Activated CD8-positive, alpha-beta memory T cell treated with anti-CD3 and anti-CD28 coated beads, Interleukin-2, amount 50 U/mL, for 1 hour (primary cell): ENCODE data around the gene CTAGE4.
"Not testable (repeated sequence)": the region's sequence is repeated elsewhere in the genome, so short reads cannot be mapped to it uniquely, and the experiment has no call there.

Source experiments
- DNase-seq: peaks from one replicate; pipeline ENCODE4 v3.0.0-alpha.2; 2020; ENCODE audit errors: extremely low read depth

Gene CTAGE4

GRCh38 chr7:144183166-144183565 lies at the start of gene CTAGE4:
Gene CTAGE4, plus strand, starts transcription at chr7:144183466. Its CDS starts 38 bp downstream, at chr7:144183504.
- DNase-seq: not testable (repeated sequence)

GRCh38 chr7:144134116-144134515 lies 49.1 kb upstream of the CTAGE4 start:
- no peak for DNase-seq

- no peak for DNase-seq
Measured at GRCh38 chr7:144137501-144137900, 45.8 kb upstream of the CTAGE4 start.

- DNase-seq: no peak
Measured at GRCh38 chr7:144142187-144142586, 41.1 kb upstream of the CTAGE4 start.

- DNase-seq: no peak
Measured at GRCh38 chr7:144144426-144144825, 38.8 kb upstream of the CTAGE4 start.

- no peak for DNase-seq
Measured at GRCh38 chr7:144148224-144148827, 34.9 kb upstream of the CTAGE4 start.

GRCh38 chr7:144158861-144159260 lies 24.4 kb upstream of the CTAGE4 start:
- no peak for DNase-seq

- no peak for DNase-seq
Measured at GRCh38 chr7:144164784-144165183, 18.5 kb upstream of the CTAGE4 start.

GRCh38 chr7:144171594-144172350 lies 11.5 kb upstream of the CTAGE4 start:
- not testable (repeated sequence) for DNase-seq

- DNase-seq: no peak
Measured at GRCh38 chr7:144174613-144175012, 8.7 kb upstream of the CTAGE4 start.

- not testable (repeated sequence) for DNase-seq
Measured at GRCh38 chr7:144178380-144179164, 4.7 kb upstream of the CTAGE4 start.

- DNase-seq: not testable (repeated sequence)
Measured at GRCh38 chr7:144179165-144179479, 4.1 kb upstream of the CTAGE4 start.

- not testable (repeated sequence) for DNase-seq
Measured at GRCh38 chr7:144187848-144188247, 4.6 kb downstream of the CTAGE4 start.

- not testable (repeated sequence) for DNase-seq
Measured at GRCh38 chr7:144188578-144189171, 5.4 kb downstream of the CTAGE4 start.

- not testable (repeated sequence) for DNase-seq
Measured at GRCh38 chr7:144193782-144194181, 10.5 kb downstream of the CTAGE4 start.

- DNase-seq: not testable (repeated sequence)
Measured at GRCh38 chr7:144194453-144194852, 11.2 kb downstream of the CTAGE4 start.

- not testable (repeated sequence) for DNase-seq
Measured at GRCh38 chr7:144195212-144195872, 12.1 kb downstream of the CTAGE4 start, which contains the start of gene ARHGEF35. Gene ARHGEF35, minus strand, starts transcription at chr7:144195833. Its CDS starts 7,450 bp downstream, at chr7:144188383.

GRCh38 chr7:144198934-144199333 lies 15.7 kb downstream of the CTAGE4 start:
- not testable (repeated sequence) for DNase-seq

GRCh38 chr7:144201978-144202377 lies 18.7 kb downstream of the CTAGE4 start:
- not testable (repeated sequence) for DNase-seq

- DNase-seq: not testable (repeated sequence)
Measured at GRCh38 chr7:144203086-144203485, 19.8 kb downstream of the CTAGE4 start.

GRCh38 chr7:144205306-144205705 lies 22.0 kb downstream of the CTAGE4 start:
- DNase-seq: not testable (repeated sequence)
